Smooth muscle cell (in vitro differentiated cells): ENCODE results near the gene VAT1. TPM values are rescaled to one million over a fixed set of nuclear protein-coding genes. Genes with fewer than 3 reads are reported as not detected.
"Not testable (repeated sequence)": the region's sequence is repeated elsewhere in the genome, so short reads cannot be mapped to it uniquely, and the experiment has no call there.

ENCODE experiments used
- DNase-seq: peaks from one replicate; lab custom pipeline; 2025; ENCODE audit not compliant: unreplicated experiment; lab: John Stamatoyannopoulos, UW
- H2AFZ ChIP-seq: fragments of 200-600 bp; sonication (generic); 2 replicates; pipeline ENCODE4 v1.6.0; 2016; ENCODE audit warnings: antibody characterized with exemption, low read depth, mild to moderate bottlenecking
- H3F3A ChIP-seq: fragments of 200-600 bp; sonication (generic); 2 replicates; pipeline ENCODE4 v1.6.0; 2017; ENCODE audit warnings: antibody characterized with exemption, low read depth
- H3K27ac ChIP-seq: fragments of 200-600 bp; sonication (generic); 2 replicates; pipeline ENCODE4 v1.5.1; 2016; ENCODE audit warnings: low read depth, mild to moderate bottlenecking
- H3K27me3 ChIP-seq: fragments of 200-600 bp; sonication (generic); 2 replicates; pipeline ENCODE4 v1.6.1; 2016; ENCODE audit warnings: low read depth, mild to moderate bottlenecking
- H3K36me3 ChIP-seq: fragments of 200-600 bp; sonication (generic); 2 replicates; pipeline ENCODE4 v1.5.1; 2016; ENCODE audit warnings: low read depth
- H3K4me1 ChIP-seq: fragments of 200-600 bp; sonication (generic); 2 replicates; pipeline ENCODE4 v1.5.1; 2016; ENCODE audit warnings: low read depth
- H3K4me2 ChIP-seq: fragments of 200-600 bp; sonication (generic); 2 replicates; pipeline ENCODE4 v1.6.0; 2016; ENCODE audit warnings: mild to moderate bottlenecking
- H3K4me3 ChIP-seq: fragments of 200-600 bp; sonication (generic); 2 replicates; pipeline ENCODE4 v1.5.1; 2016; ENCODE audit warnings: mild to moderate bottlenecking
- H3K79me2 ChIP-seq: fragments of 200-600 bp; sonication (generic); 2 replicates; pipeline ENCODE4 v1.6.0; 2016; ENCODE audit warnings: low read depth, mild to moderate bottlenecking
- H3K9ac ChIP-seq: fragments of 200-600 bp; sonication (generic); 2 replicates; pipeline ENCODE4 v1.6.0; 2016; ENCODE audit warnings: low read depth
- H3K9me3 ChIP-seq: fragments of 200-600 bp; sonication (generic); replicated peaks from 2 replicates; pipeline ENCODE4 v1.5.1; 2016; ENCODE audit warnings: low read depth
- H4K20me1 ChIP-seq: fragments of 200-600 bp; sonication (generic); 2 replicates; pipeline ENCODE4 v1.6.0; 2016; ENCODE audit warnings: low read depth
- WGBS: methylation state at CpG from one replicate; pipeline ENCODE4 v1.1.7; 2016; ENCODE audit warnings: low lambda C conversion rate; 5-methylcytosine and 5-hydroxymethylcytosine counted together
- polyA plus RNA-seq: library from polyadenylated mRNA; unstranded; fragments of >200 nt; fragmentation: Nextera tagmentation; extraction: Ambion mirVana; gene quantifications from 2 replicates; pipeline ENCODE4 v1.2.1, GENCODE V29; 2016
- total RNA-seq: library from RNA; depleted of rRNA; stranded (reverse); fragments of >200 nt; gene quantifications from 2 replicates; pipeline ENCODE4 v1.2.3, GENCODE V29; 2014
- TF ChIP-seq, protein P1 (sequence below): fragments of 200-600 bp; sonication (generic); IDR thresholded peaks from 2 replicates; pipeline ENCODE4 v1.5.1; 2017; ENCODE audit warnings: borderline replicate concordance, mild to moderate bottlenecking, antibody characterized with exemption; ENCODE audit not compliant: insufficient read depth, poor library complexity, severe bottlenecking

The VAT1 gene
- total and polyA plus RNA-seq, 2 experiments from 2014 or later = 146 to 229 TPM

DNA sequence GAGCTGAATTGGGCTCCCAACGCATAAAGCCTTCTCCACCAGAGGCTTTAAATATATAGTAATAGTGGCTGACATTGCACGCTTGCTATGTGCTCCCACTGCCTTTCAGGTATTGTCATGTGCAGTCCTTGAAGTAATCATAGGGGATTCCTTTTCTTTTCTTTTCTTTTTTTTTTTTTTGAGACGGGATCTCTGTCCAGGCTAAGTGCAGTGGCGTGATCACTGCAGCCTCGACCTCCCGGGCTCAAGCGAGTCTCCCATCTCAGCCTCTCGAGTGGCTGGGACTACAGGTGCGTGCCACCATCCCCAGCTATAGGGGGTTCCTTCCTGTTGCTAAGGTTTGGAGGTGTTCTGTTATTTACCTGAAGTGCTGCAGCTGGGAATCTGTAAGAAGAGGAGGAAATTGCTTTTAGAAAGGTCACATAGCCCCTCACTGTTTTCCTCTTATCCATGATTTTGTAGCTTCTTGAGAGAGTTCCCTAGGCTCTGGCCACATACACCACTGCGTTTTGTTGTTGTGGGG lies 23.1 kb downstream of the VAT1 start:
- Histone ChIP-seq H3K27ac (peak overlapping the region; percentile 96), H3F3A (peaks cover 38% of the 10 kb centered on the region), H3K27me3 (no peaks in the 10 kb centered on the region), H4K20me1 (peaks cover 44% of the 10 kb centered on the region), H3K9ac (peak overlapping the region; percentile 97), H3K9me3 (no peaks in the 10 kb centered on the region), H3K4me3 (peak overlapping the region; percentile 86), H3K36me3 (no peaks in the 10 kb centered on the region), H3K4me1 (peaks cover 11% of the 10 kb centered on the region), H2AFZ (no peak overlapping the region), H3K79me2 (peaks cover 32% of the 10 kb centered on the region), H3K4me2 (peak overlapping the region; percentile 99)
- no peak for DNase-seq
- 13% methylated on average over 10 of the region's 10 CpGs for WGBS
- TF ChIP-seq, protein P1, sequence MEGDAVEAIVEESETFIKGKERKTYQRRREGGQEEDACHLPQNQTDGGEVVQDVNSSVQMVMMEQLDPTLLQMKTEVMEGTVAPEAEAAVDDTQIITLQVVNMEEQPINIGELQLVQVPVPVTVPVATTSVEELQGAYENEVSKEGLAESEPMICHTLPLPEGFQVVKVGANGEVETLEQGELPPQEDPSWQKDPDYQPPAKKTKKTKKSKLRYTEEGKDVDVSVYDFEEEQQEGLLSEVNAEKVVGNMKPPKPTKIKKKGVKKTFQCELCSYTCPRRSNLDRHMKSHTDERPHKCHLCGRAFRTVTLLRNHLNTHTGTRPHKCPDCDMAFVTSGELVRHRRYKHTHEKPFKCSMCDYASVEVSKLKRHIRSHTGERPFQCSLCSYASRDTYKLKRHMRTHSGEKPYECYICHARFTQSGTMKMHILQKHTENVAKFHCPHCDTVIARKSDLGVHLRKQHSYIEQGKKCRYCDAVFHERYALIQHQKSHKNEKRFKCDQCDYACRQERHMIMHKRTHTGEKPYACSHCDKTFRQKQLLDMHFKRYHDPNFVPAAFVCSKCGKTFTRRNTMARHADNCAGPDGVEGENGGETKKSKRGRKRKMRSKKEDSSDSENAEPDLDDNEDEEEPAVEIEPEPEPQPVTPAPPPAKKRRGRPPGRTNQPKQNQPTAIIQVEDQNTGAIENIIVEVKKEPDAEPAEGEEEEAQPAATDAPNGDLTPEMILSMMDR = no peak

DNA sequence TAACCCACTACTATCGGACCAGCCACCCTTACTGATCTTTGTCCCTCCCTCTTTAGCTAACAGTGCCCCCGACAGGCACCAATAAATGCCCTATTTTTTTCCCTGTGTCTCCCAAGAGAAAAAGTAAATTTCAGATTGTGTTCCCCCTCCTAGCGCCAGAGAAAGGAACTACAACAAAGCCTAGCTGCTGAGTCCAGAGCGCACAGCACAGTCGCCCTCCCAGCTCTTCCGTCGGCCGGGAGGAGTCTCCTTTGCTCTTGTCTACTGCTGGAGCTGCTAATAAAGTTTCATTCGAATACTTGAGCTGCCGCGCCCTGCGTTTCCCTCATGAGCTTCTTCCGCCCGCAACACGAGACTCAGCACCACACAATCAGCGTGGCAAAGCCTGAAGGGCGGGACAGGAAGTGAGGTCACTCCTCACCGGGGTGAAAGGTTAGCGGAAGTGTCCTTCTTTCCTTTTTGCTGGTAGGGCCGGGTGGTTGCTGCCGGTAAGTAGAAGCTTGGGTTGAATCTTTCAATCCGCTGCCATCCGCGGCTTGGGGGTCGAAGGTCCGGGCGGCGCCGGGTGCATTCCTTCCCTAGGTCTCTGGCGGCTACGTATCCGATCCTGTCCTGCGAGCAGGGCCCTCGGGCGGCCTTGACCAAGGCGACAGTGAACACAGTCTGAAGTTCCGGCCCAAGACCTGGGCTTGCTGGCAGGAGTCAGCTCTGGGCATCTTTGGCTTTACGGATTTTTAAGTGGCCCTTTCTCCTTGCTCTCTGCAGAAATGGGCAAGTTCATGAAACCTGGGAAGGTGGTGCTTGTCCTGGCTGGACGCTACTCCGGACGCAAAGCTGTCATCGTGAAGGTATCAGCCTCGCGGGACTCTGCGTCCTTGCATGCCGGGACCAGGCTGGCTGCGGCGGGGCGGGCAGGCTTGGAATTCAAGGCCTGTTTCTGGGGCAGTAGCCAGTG lies 23.9 kb downstream of the VAT1 start, which contains the start of gene RPL27:
TSS of gene RPL27 (plus strand) at position 436 of the 955 bp plus-strand sequence. CDS start at position 768, 332 bp downstream.
- WGBS = 1% methylated on average over 49 of the region's 49 CpGs
- peak within 1 kb of the TSS; percentile 97 for H3K9ac ChIP-seq
- peaks cover 31% of the 10 kb centered on the region for H3F3A ChIP-seq
- H3K4me3 ChIP-seq = peak within 1 kb of the TSS; percentile 86
- DNase-seq = peak; percentile 75
- no peaks in the 10 kb centered on the region for H3K36me3 ChIP-seq
- H3K79me2 ChIP-seq = peaks cover 32% of the 10 kb centered on the region
- peak within 1 kb of the TSS; percentile 96 for H3K27ac ChIP-seq
- TF ChIP-seq, protein P1 = peak; percentile 67
- peak within 1 kb of the TSS; percentile 99 for H3K4me2 ChIP-seq
- peaks cover 40% of the 10 kb centered on the region for H4K20me1 ChIP-seq
- H3K27me3 ChIP-seq = no peaks in the 10 kb centered on the region
- H2AFZ ChIP-seq = peak within 1 kb of the TSS; percentile 74
- H3K4me1 ChIP-seq = peaks cover 11% of the 10 kb centered on the region
- no peaks in the 10 kb centered on the region for H3K9me3 ChIP-seq

DNA sequence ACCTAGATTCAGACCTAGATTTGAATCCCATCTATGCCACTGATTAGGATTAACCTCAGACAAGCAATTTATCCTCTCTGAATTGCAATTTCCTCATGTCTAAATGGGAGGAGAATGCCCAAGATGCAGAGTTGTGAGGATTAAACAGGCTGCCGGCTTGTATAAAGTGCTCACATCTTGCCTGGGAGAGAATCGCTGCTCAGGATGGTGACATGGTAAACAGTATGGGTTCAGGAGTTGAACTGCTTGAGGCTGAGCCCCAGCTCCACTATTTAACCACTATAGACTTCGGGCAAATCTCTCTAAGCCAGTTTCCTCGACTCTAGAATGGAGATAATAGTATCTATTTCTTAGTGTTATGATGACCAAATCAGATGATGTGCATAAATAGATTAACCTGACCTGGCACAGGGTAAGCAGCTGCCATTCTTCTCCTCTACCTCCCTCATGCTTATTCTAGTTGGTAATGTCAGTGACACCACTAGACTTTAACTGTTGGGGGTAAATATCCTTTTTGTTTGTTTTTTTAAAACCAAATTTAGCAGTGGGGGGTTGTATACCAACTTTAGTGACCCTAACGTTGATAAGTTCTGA lies 24.7 kb downstream of the VAT1 start:
- H3K27ac ChIP-seq = peak overlapping the region; percentile 48
- peaks cover 32% of the 10 kb centered on the region for H3K79me2 ChIP-seq
- peak overlapping the region; percentile 41 for H3K4me3 ChIP-seq
- H3K9ac ChIP-seq = peak overlapping the region; percentile 43
- peaks cover 29% of the 10 kb centered on the region for H3F3A ChIP-seq
- H3K9me3 ChIP-seq = no peaks in the 10 kb centered on the region
- WGBS = 35% methylated on average over 5 of the region's 5 CpGs
- peak overlapping the region; percentile 46 for H2AFZ ChIP-seq
- DNase-seq = no peak
- H3K4me1 ChIP-seq = peaks cover 11% of the 10 kb centered on the region
- H4K20me1 ChIP-seq = peaks cover 39% of the 10 kb centered on the region
- no peaks in the 10 kb centered on the region for H3K36me3 ChIP-seq
- TF ChIP-seq, protein P1 = no peak
- peak overlapping the region; percentile 82 for H3K4me2 ChIP-seq
- H3K27me3 ChIP-seq = no peaks in the 10 kb centered on the region

DNA sequence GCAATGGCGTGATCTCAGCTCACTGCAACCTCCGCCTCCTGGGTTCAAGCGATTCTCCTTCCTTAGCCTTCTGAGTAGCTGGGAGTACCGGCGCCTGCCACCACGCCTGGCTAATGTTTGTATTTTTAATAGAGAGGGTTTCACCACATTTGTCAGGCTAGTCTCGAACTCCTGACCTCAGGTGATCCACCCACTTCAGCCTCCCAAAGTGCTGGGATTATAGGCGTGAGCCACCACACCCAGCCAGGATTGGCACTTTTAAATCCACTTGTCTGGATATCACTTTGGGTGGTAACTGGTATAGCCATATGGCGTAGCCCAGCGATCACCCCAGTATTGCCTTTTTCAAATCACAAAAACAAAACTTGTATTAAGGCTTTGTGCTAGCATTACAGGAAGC lies 28.3 kb downstream of the VAT1 start:
- H3K27me3 ChIP-seq, DNase-seq, H3K79me2 ChIP-seq, H3K36me3 ChIP-seq, H3K4me1 ChIP-seq, H3K27ac ChIP-seq, H2AFZ ChIP-seq, H3K4me3 ChIP-seq, H3K9me3 ChIP-seq, H3K9ac ChIP-seq, H4K20me1 ChIP-seq, H3K4me2 ChIP-seq: not testable (repeated sequence)
- 88% methylated on average over 10 of the region's 10 CpGs for WGBS
- peaks cover 10% of the 10 kb centered on the region for H3F3A ChIP-seq
